Neural progenitor cell (in vitro differentiated cells): ENCODE measurements around the gene GMPR. TPM values are rescaled to one million over a fixed set of nuclear protein-coding genes. Genes with fewer than 3 reads are reported as not detected.
A peak's percentile ranks its signal among the peaks of the same experiment; 100 is the strongest.

Experiments used
- DNase-seq: peaks from one replicate; pipeline ENCODE4 v3.0.0-alpha.2; 2016; ENCODE audit warnings: low spot score
- H2AFZ ChIP-seq: fragments of 200-600 bp; sonication (generic); replicated peaks from 2 replicates; pipeline ENCODE4 v1.6.1; 2016; ENCODE audit warnings: antibody characterized with exemption
- H3F3A ChIP-seq: fragments of 200-600 bp; sonication (generic); 2 replicates; pipeline ENCODE4 v1.6.1; 2016; ENCODE audit warnings: antibody characterized with exemption, low read depth
- H3K27ac ChIP-seq: fragments of 200-600 bp; sonication (generic); 2 replicates; pipeline ENCODE4 v1.5.1; 2016; ENCODE audit warnings: mild to moderate bottlenecking
- H3K27me3 ChIP-seq: fragments of 200-600 bp; sonication (generic); 2 replicates; pipeline ENCODE4 v1.6.1; 2016; ENCODE audit warnings: mild to moderate bottlenecking, moderate library complexity
- H3K36me3 ChIP-seq: fragments of 200-600 bp; sonication (generic); 2 replicates; pipeline ENCODE4 v1.5.1; 2016
- H3K4me1 ChIP-seq: fragments of 200-600 bp; sonication (generic); 2 replicates; pipeline ENCODE4 v1.6.1; 2016; ENCODE audit warnings: mixed run types
- H3K4me2 ChIP-seq: fragments of 200-600 bp; sonication (generic); 2 replicates; pipeline ENCODE4 v1.6.1; 2016
- H3K4me3 ChIP-seq: fragments of 200-600 bp; sonication (generic); 2 replicates; pipeline ENCODE4 v1.5.1; 2016
- H3K79me2 ChIP-seq: fragments of 200-600 bp; sonication (generic); 2 replicates; pipeline ENCODE4 v1.6.1; 2016; ENCODE audit warnings: low read depth
- H3K9ac ChIP-seq: fragments of 200-600 bp; sonication (generic); 2 replicates; pipeline ENCODE4 v1.6.1; 2016
- H3K9me3 ChIP-seq: fragments of 200-600 bp; sonication (generic); 2 replicates; pipeline ENCODE4 v1.5.1; 2016; ENCODE audit warnings: low read depth
- H4K20me1 ChIP-seq: fragments of 200-600 bp; sonication (generic); 2 replicates; pipeline ENCODE4 v1.6.1; 2016; ENCODE audit warnings: low read depth
- H3K27ac Mint-ChIP-seq: 3 replicates; pipeline ENCODE4 v1.8.0; 2021; ENCODE audit warnings: mixed read lengths
- H3K27me3 Mint-ChIP-seq: 2 replicates; pipeline ENCODE4 v1.8.0; 2022; ENCODE audit warnings: low read depth, mild to moderate bottlenecking, inconsistent platforms, moderate library complexity, mixed read lengths; ENCODE audit not compliant: insufficient read depth
- H3K36me3 Mint-ChIP-seq: 3 replicates; pipeline ENCODE4 v1.8.0; 2021; ENCODE audit warnings: mixed read lengths
- H3K4me1 Mint-ChIP-seq: 3 replicates; pipeline ENCODE4 v1.8.0; 2021; ENCODE audit warnings: mixed read lengths
- H3K4me3 Mint-ChIP-seq: 3 replicates; pipeline ENCODE4 v1.8.0; 2021; ENCODE audit warnings: mild to moderate bottlenecking, moderate library complexity, mixed read lengths
- H3K9me3 Mint-ChIP-seq: 3 replicates; pipeline ENCODE4 v1.8.0; 2020; ENCODE audit warnings: mixed read lengths
- EZH2 ChIP-seq: fragments of 200-600 bp; sonication (generic); IDR thresholded peaks from 2 replicates; pipeline ENCODE4 v1.6.1; 2017; ENCODE audit warnings: antibody characterized with exemption, mild to moderate bottlenecking, moderate library complexity
- EZH2phosphoT487 ChIP-seq: fragments of 200-600 bp; sonication (generic); IDR thresholded peaks from 2 replicates; pipeline ENCODE4 v1.6.1; 2017; ENCODE audit warnings: antibody characterized with exemption
- total RNA-seq: library from RNA; depleted of rRNA; stranded (reverse); fragments of >200 nt; gene quantifications from 2 replicates; pipeline ENCODE4 v1.2.3, GENCODE V29; 2015; ENCODE audit warnings: low replicate concordance
- TF ChIP-seq, protein P1 (sequence below): fragments of 200-600 bp; sonication (generic); IDR thresholded peaks from 2 replicates; pipeline ENCODE4 v1.5.1; 2017; ENCODE audit warnings: antibody characterized with exemption, mild to moderate bottlenecking

GMPR gene
- total RNA-seq, 1 donor from 2014 or later, result not detected

DNA sequence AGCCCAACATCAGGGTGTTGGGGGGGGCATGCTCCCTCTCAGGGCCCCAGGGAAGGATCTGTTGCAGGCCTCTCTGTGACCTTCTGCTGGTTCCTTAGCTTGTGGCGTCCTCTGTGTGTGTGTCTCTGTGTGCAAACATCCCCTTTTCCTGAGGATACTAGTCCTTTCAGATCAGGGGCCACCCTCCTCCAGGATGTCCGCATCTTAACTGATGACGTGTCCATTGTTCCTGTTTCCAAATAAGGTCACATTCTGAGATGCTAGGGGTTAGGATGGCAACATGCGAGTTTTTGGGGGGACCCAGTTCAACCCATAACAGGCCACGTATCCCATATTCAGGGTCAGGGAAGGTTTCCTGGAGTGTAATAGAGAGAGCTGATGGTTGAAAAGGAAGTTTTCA, 40.9 kb downstream of the GMPR start:
- H3K36me3 Mint-ChIP-seq, result no peaks in the 10 kb centered on the region
- H3K36me3 ChIP-seq, result no peaks in the 10 kb centered on the region
- peaks cover 6% of the 10 kb centered on the region for H3K4me1 ChIP-seq
- no peak overlapping the region for H3K9ac ChIP-seq
- H3K4me1 Mint-ChIP-seq, result peaks cover 21% of the 10 kb centered on the region
- H3K4me3 Mint-ChIP-seq, result no peak overlapping the region
- no peaks in the 10 kb centered on the region for H3K79me2 ChIP-seq
- no peak overlapping the region for H3K4me2 ChIP-seq
- no peaks in the 10 kb centered on the region for H3K9me3 ChIP-seq
- peaks cover 7% of the 10 kb centered on the region for H3F3A ChIP-seq
- peaks cover 12% of the 10 kb centered on the region for H3K27me3 Mint-ChIP-seq
- H3K27ac ChIP-seq, result no peak overlapping the region
- H3K27me3 ChIP-seq, result no peaks in the 10 kb centered on the region
- TF ChIP-seq, protein P1, sequence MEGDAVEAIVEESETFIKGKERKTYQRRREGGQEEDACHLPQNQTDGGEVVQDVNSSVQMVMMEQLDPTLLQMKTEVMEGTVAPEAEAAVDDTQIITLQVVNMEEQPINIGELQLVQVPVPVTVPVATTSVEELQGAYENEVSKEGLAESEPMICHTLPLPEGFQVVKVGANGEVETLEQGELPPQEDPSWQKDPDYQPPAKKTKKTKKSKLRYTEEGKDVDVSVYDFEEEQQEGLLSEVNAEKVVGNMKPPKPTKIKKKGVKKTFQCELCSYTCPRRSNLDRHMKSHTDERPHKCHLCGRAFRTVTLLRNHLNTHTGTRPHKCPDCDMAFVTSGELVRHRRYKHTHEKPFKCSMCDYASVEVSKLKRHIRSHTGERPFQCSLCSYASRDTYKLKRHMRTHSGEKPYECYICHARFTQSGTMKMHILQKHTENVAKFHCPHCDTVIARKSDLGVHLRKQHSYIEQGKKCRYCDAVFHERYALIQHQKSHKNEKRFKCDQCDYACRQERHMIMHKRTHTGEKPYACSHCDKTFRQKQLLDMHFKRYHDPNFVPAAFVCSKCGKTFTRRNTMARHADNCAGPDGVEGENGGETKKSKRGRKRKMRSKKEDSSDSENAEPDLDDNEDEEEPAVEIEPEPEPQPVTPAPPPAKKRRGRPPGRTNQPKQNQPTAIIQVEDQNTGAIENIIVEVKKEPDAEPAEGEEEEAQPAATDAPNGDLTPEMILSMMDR, result no peak
- TF ChIP-seq EZH2phosphoT487 (no peak), EZH2 (no peak)
- DNase-seq, result no peak
- H2AFZ ChIP-seq, result no peak overlapping the region
- no peaks in the 10 kb centered on the region for H4K20me1 ChIP-seq
- no peak overlapping the region for H3K4me3 ChIP-seq
- H3K27ac Mint-ChIP-seq, result no peak overlapping the region
- no peaks in the 10 kb centered on the region for H3K9me3 Mint-ChIP-seq

DNA sequence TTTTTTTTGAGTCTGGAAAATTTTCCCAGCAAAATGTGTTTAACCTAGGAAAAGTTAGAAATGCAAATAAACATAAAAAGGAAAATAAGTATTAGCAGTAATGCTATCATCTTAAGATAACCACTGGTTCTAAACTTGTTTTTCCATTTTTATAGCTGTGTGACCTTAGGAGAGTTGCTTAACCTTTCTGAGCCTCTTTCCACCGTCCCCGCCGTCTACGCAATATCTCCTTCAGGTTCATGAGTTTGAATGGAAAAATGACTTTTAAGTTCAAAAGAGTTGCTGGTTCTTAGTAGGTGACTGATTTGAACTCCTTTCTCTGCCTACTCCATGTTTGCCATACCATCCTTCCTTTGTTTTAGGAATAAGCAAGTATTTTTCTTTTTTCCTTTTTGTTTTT, 44.0 kb downstream of the GMPR start:
- Mint-ChIP-seq H3K27ac (no peak overlapping the region), H3K27me3 (peaks cover 9% of the 10 kb centered on the region), H3K4me1 (peaks cover 17% of the 10 kb centered on the region), H3K4me3 (no peak overlapping the region), H3K36me3 (no peaks in the 10 kb centered on the region), H3K9me3 (no peaks in the 10 kb centered on the region)
- Histone ChIP-seq H3F3A (no peaks in the 10 kb centered on the region), H4K20me1 (no peaks in the 10 kb centered on the region), H2AFZ (no peak overlapping the region), H3K4me1 (no peaks in the 10 kb centered on the region), H3K9me3 (no peaks in the 10 kb centered on the region), H3K4me3 (no peak overlapping the region), H3K4me2 (no peak overlapping the region), H3K9ac (no peak overlapping the region), H3K79me2 (no peaks in the 10 kb centered on the region), H3K36me3 (no peaks in the 10 kb centered on the region), H3K27ac (no peak overlapping the region), H3K27me3 (no peaks in the 10 kb centered on the region)
- TF ChIP-seq EZH2phosphoT487, result no peak
- DNase-seq, result no peak

DNA sequence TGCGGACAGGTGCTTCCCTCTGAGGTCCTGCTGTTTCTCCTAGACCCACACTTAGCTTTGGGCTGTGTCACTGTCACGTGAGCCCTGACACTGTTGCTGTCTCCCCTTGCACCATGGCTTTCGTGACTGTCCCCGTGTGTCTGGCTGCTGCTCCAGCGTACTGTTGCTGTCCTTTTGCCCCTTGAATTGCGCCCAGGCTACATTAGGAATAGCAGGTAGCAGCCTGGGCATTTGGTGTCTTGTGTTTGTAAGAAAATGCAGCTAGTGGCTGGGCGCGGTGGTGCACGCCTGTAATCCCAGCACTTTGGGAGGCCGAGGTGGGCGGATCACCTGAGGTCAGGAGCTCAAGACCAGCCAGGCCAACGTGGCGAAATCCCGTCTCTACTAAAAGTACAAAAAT, 46.1 kb downstream of the GMPR start:
- no peak for TF ChIP-seq EZH2phosphoT487
- TF ChIP-seq, protein P1, result no peak
- no peak for TF ChIP-seq EZH2
- no peaks in the 10 kb centered on the region for H3K9me3 Mint-ChIP-seq
- H4K20me1 ChIP-seq, result no peaks in the 10 kb centered on the region
- H3K4me1 ChIP-seq, result no peaks in the 10 kb centered on the region
- H3K79me2 ChIP-seq, result no peaks in the 10 kb centered on the region
- H3K36me3 ChIP-seq, result no peaks in the 10 kb centered on the region
- H3K27ac Mint-ChIP-seq, result peak overlapping the region; percentile 17
- no peak overlapping the region for H3K4me3 Mint-ChIP-seq
- H3F3A ChIP-seq, result no peaks in the 10 kb centered on the region
- no peaks in the 10 kb centered on the region for H3K9me3 ChIP-seq
- no peak overlapping the region for H3K4me2 ChIP-seq
- DNase-seq, result no peak
- no peaks in the 10 kb centered on the region for H3K27me3 Mint-ChIP-seq
- H2AFZ ChIP-seq, result no peak overlapping the region
- H3K27ac ChIP-seq, result no peak overlapping the region
- no peak overlapping the region for H3K4me3 ChIP-seq
- no peaks in the 10 kb centered on the region for H3K36me3 Mint-ChIP-seq
- no peaks in the 10 kb centered on the region for H3K27me3 ChIP-seq
- H3K9ac ChIP-seq, result no peak overlapping the region
- H3K4me1 Mint-ChIP-seq, result peaks cover 6% of the 10 kb centered on the region

DNA sequence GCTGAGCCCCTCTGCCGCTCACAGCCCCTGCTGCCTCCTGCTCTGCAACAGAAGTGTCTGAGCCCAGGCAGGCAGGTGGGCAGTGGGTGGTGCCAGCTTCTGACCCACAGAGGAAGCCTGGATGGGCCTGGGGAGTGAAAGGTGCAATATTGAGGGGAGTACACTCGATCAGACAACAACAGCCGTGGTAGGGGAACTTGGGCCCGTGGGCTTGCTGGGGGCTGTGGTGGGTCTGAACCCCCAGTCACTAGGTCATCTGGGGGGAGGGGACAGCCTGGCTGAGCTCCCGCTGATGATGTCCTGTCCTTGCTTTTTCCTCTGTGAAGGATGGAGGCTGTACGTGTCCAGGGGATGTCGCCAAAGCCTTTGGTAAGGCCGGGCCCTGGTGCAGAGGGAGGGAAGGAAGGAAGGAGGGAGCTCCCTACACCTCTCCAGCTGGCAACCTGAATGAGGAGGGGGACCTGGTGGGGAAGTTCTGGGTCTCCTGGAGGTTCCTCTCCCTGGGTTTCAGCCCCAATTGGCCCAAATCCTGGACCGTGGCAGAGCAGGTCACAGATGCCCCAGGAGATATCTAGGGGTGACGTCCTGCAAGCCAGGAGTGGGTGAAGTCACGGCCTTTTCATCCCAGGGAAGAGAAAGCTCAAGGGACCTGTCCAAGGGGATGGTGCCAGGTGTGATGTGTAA, 47.2 kb downstream of the GMPR start:
- DNase-seq, result no peak
- H3K4me2 ChIP-seq, result no peak overlapping the region
- H3K36me3 Mint-ChIP-seq, result no peaks in the 10 kb centered on the region
- no peak overlapping the region for H3K4me3 ChIP-seq
- peak overlapping the region; percentile 93 for H2AFZ ChIP-seq
- H3K4me3 Mint-ChIP-seq, result no peak overlapping the region
- H3K79me2 ChIP-seq, result no peaks in the 10 kb centered on the region
- peaks cover 6% of the 10 kb centered on the region for H3K4me1 Mint-ChIP-seq
- TF ChIP-seq EZH2 (no peak), EZH2phosphoT487 (no peak)
- TF ChIP-seq, protein P1, result no peak
- no peaks in the 10 kb centered on the region for H3K36me3 ChIP-seq
- no peaks in the 10 kb centered on the region for H4K20me1 ChIP-seq
- H3K27ac ChIP-seq, result no peak overlapping the region
- H3K27ac Mint-ChIP-seq, result no peak overlapping the region
- no peaks in the 10 kb centered on the region for H3K27me3 ChIP-seq
- H3K27me3 Mint-ChIP-seq, result no peaks in the 10 kb centered on the region
- H3K4me1 ChIP-seq, result no peaks in the 10 kb centered on the region
- H3K9me3 Mint-ChIP-seq, result no peaks in the 10 kb centered on the region
- no peak overlapping the region for H3K9ac ChIP-seq
- no peaks in the 10 kb centered on the region for H3K9me3 ChIP-seq
- H3F3A ChIP-seq, result no peaks in the 10 kb centered on the region
